ENCODE data around the gene APBB1.
A peak's percentile ranks its signal among the peaks of the same experiment; 100 is the strongest.
"Not testable (repeated sequence)": the region's sequence is repeated elsewhere in the genome, so short reads cannot be mapped to it uniquely, and the experiment has no call there.

APBB1 gene

GRCh38 chr11:6415797-6416196 lies 3.1 kb downstream of the APBB1 start:
- no peak for DNase-seq

GRCh38 chr11:6414874-6415328 lies 4.0 kb downstream of the APBB1 start:
- DNase-seq: no peak

GRCh38 chr11:6413791-6414201 lies 5.1 kb downstream of the APBB1 start:
- DNase-seq: peak; percentile 55

GRCh38 chr11:6411594-6412031 lies 7.3 kb downstream of the APBB1 start:
- DNase-seq: no peak

- DNase-seq: no peak
Measured at GRCh38 chr11:6410695-6411430, 8.0 kb downstream of the APBB1 start.

- no peak for DNase-seq
Measured at GRCh38 chr11:6406370-6406769, 12.5 kb downstream of the APBB1 start.

- no peak for DNase-seq
Measured at GRCh38 chr11:6405846-6406245, 13.0 kb downstream of the APBB1 start.

GRCh38 chr11:6405052-6405667 lies 13.7 kb downstream of the APBB1 start:
- no peak for DNase-seq

- no peak for DNase-seq
Measured at GRCh38 chr11:6404342-6405051, 14.4 kb downstream of the APBB1 start.

- DNase-seq: no peak
Measured at GRCh38 chr11:6403539-6403938, 15.4 kb downstream of the APBB1 start.

- peak; percentile 41 for DNase-seq
Measured at GRCh38 chr11:6402561-6402981, 16.3 kb downstream of the APBB1 start.

- no peak for DNase-seq
Measured at GRCh38 chr11:6402061-6402470, 16.8 kb downstream of the APBB1 start.

- DNase-seq: no peak
Measured at GRCh38 chr11:6401464-6401863, 17.4 kb downstream of the APBB1 start.

- DNase-seq: no peak
Measured at GRCh38 chr11:6400431-6401345, 18.2 kb downstream of the APBB1 start.

GRCh38 chr11:6397636-6398035 lies 21.3 kb downstream of the APBB1 start:
- no peak for DNase-seq

- no peak for DNase-seq
Measured at GRCh38 chr11:6397156-6397555, 21.7 kb downstream of the APBB1 start.

- DNase-seq: no peak
Measured at GRCh38 chr11:6395470-6396060, 23.3 kb downstream of the APBB1 start.

- no peak for DNase-seq
Measured at GRCh38 chr11:6393989-6394670, 24.8 kb downstream of the APBB1 start.

- DNase-seq: not testable (repeated sequence)
Measured at GRCh38 chr11:6392251-6392650, 26.6 kb downstream of the APBB1 start.

GRCh38 chr11:6391537-6392134 lies 27.3 kb downstream of the APBB1 start:
- no peak for DNase-seq

Data from activated T-cell treated with anti-CD3 and anti-CD28 coated beads for 4 hours (primary cell).